ENCODE results near the gene ICAM5.
A peak's percentile ranks its signal among the peaks of the same experiment; 100 is the strongest.
"Not testable (repeated sequence)": the region's sequence is repeated elsewhere in the genome, so short reads cannot be mapped to it uniquely, and the experiment has no call there.

ICAM5 gene

GRCh38 chr19:10289836-10290356 lies at the start of gene ICAM5:
Gene ICAM5, plus strand, starts transcription at chr19:10289952. Its CDS starts 92 bp downstream, at chr19:10290044.
- DNase-seq (ENCODE audit: low read depth, low spot score): no peak

- DNase-seq (ENCODE audit: low read depth, low spot score): not testable (repeated sequence)
These were observed 47.8 kb upstream of the ICAM5 start for GRCh38 chr19:10241826-10242449.

GRCh38 chr19:10243606-10244005 lies 46.1 kb upstream of the ICAM5 start:
- no peak for DNase-seq (ENCODE audit: low read depth, low spot score)

- no peak for DNase-seq (ENCODE audit: low read depth, low spot score)
These were observed 44.4 kb upstream of the ICAM5 start for GRCh38 chr19:10245189-10245939.

GRCh38 chr19:10246511-10246910 lies 43.2 kb upstream of the ICAM5 start:
- DNase-seq (ENCODE audit: low read depth, low spot score): no peak

GRCh38 chr19:10251792-10252694 lies 37.7 kb upstream of the ICAM5 start, which contains the start of gene MRPL4:
Gene MRPL4, plus strand, starts transcription at chr19:10252214. Its CDS starts 40 bp downstream, at chr19:10252254.
- peak; percentile 98 for DNase-seq (ENCODE audit: low read depth, low spot score)

GRCh38 chr19:10252707-10253106 lies 37.0 kb upstream of the ICAM5 start:
- no peak for DNase-seq (ENCODE audit: low read depth, low spot score)

- DNase-seq (ENCODE audit: low read depth, low spot score): no peak
These were observed 35.5 kb upstream of the ICAM5 start for GRCh38 chr19:10254244-10254643.

- no peak for DNase-seq (ENCODE audit: low read depth, low spot score)
These were observed 34.4 kb upstream of the ICAM5 start for GRCh38 chr19:10255358-10255757.

GRCh38 chr19:10256551-10256950 lies 33.2 kb upstream of the ICAM5 start:
- no peak for DNase-seq (ENCODE audit: low read depth, low spot score)

GRCh38 chr19:10256970-10257615 lies 32.7 kb upstream of the ICAM5 start:
- DNase-seq (ENCODE audit: low read depth, low spot score): no peak

- no peak for DNase-seq (ENCODE audit: low read depth, low spot score)
These were observed 31.6 kb upstream of the ICAM5 start for GRCh38 chr19:10258080-10258710.

- DNase-seq (ENCODE audit: low read depth, low spot score): peak; percentile 92
These were observed 30.4 kb upstream of the ICAM5 start for GRCh38 chr19:10259162-10259905.

GRCh38 chr19:10260141-10260584 lies 29.6 kb upstream of the ICAM5 start:
- no peak for DNase-seq (ENCODE audit: low read depth, low spot score)

GRCh38 chr19:10262771-10263170 lies 27.0 kb upstream of the ICAM5 start:
- no peak for DNase-seq (ENCODE audit: low read depth, low spot score)

GRCh38 chr19:10266706-10267105 lies 23.0 kb upstream of the ICAM5 start:
- no peak for DNase-seq (ENCODE audit: low read depth, low spot score)

GRCh38 chr19:10268071-10268470 lies 21.7 kb upstream of the ICAM5 start:
- no peak for DNase-seq (ENCODE audit: low read depth, low spot score)

- DNase-seq (ENCODE audit: low read depth, low spot score): peak; percentile 89
These were observed 20.2 kb upstream of the ICAM5 start for GRCh38 chr19:10269333-10270179.

GRCh38 chr19:10270180-10270615 lies 19.6 kb upstream of the ICAM5 start:
- DNase-seq (ENCODE audit: low read depth, low spot score): no peak
